ENCODE results near the gene HORMAD2. TPM values are rescaled to one million over a fixed set of nuclear protein-coding genes. Genes with fewer than 3 reads are reported as not detected.

The HORMAD2 gene
- total RNA-seq, 4 donors from 2014 or later, result not detected

DNA sequence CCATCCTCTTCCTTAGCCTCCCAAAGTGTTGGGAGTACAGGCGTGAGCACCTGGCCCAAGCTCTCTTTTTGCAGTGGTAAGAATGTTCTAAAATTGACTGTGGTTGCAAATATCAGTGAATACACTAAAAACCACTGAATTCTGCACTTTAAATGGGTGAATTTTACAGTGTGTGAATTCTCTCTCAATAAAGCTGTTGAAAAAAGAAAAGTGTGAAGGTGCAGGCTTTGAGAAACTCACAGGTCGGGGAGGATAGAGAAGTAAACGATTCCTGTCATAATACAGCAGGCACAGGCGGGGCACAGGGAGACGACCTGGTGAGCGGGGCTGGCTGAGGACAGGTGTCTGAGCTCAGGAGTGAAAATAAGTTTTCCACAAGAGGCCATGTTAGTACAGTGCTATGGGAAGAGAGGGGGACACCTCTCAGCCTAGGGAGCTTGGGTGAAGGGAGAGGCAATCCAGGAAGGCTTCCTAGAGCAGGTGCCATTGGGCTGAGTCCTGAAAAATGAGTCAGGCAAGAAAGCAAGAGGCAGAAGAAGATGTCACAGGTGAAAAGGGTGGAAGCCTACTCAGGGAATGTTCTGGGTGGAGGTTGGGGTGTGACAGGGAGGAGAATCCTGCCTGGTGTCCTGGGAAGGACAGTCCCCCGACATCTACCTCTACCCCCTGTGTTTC lies 140.2 kb downstream of the HORMAD2 start:
- in situ Hi-C loops (cut with MboI; ENCODE audit: low sequenced_read_pairs in 4 of 4), result no loop called here
- H3K27me3 ChIP-seq, result peaks cover 0 to 20% (median 15%) of the 10 kb centered on the region in 3 donors
- H3K4me1 ChIP-seq, result no peaks in the 10 kb centered on the region
- H3K4me3 ChIP-seq, result no peak overlapping the region
- H3K9me3 ChIP-seq, result no peaks in the 10 kb centered on the region
- H3K36me3 ChIP-seq, result no peaks in the 10 kb centered on the region
- TF ChIP-seq POLR2A (IDR thresholded peaks at IDR 0.05), result no peak
- TF ChIP-seq, protein P1, sequence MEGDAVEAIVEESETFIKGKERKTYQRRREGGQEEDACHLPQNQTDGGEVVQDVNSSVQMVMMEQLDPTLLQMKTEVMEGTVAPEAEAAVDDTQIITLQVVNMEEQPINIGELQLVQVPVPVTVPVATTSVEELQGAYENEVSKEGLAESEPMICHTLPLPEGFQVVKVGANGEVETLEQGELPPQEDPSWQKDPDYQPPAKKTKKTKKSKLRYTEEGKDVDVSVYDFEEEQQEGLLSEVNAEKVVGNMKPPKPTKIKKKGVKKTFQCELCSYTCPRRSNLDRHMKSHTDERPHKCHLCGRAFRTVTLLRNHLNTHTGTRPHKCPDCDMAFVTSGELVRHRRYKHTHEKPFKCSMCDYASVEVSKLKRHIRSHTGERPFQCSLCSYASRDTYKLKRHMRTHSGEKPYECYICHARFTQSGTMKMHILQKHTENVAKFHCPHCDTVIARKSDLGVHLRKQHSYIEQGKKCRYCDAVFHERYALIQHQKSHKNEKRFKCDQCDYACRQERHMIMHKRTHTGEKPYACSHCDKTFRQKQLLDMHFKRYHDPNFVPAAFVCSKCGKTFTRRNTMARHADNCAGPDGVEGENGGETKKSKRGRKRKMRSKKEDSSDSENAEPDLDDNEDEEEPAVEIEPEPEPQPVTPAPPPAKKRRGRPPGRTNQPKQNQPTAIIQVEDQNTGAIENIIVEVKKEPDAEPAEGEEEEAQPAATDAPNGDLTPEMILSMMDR (IDR thresholded peaks at IDR 0.05 in 4 of 5, conservative IDR thresholded peaks at IDR 0.05 in 1 of 5), result no peak
- intact Hi-C loops (cut with DNase I; ENCODE audit: low total_unique reads), result no loop called here
- ATAC-seq (no peak), DNase-seq (no peak)
- no peak overlapping the region for H3K27ac ChIP-seq

DNA sequence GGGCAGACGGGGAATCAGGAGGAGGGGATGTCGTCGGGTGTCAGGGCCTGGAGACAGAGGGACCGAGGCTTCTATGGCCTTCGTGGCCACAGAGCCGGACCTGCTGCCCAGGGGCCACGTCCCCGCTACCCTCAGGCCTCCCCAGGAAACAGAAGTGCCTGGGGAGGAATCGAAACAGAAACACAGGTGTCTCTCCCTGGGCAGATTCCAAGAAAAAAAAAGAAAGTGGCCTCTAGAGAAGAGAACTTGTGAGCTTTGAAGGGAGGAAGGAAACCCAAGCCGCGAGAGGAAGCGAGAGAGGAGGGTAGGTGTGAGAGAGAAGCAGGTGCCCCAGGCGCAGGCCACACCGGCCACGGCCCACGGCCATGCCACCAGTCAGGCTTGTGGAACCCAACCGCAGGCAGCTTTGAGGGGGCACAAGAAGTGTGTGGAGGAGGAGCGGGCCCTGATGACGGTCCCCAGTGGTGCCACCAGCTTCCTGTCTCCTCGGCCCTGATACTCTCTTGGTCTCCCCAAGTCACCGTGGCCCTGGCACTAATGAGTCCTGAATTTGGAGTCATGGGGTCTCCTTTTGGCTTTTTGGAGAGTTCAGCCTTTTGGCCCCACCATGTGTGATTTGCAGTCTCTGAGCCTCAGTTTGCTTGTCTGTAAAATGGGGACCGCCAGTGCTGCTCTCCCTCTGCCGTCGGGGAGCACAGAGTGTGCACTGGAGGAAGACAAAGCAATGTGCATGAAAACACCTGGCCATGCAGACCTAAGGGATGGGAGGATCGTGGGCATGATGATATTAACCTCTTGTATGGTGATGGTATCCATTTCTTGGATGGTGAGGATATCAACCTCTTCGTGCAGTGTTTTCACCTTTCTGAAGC lies 141.1 kb downstream of the HORMAD2 start:
- intact Hi-C loops (cut with DNase I; ENCODE audit: low total_unique reads), result no loop called here
- no peak for ATAC-seq
- DNase-seq, result no peak
- no peak for TF ChIP-seq POLR2A (IDR thresholded peaks at IDR 0.05)
- TF ChIP-seq, protein P1 (IDR thresholded peaks at IDR 0.05 in 4 of 5, conservative IDR thresholded peaks at IDR 0.05 in 1 of 5), result no peak
- no peaks in the 10 kb centered on the region for H3K9me3 ChIP-seq
- no peak overlapping the region for H3K4me3 ChIP-seq
- H3K36me3 ChIP-seq, result no peaks in the 10 kb centered on the region
- in situ Hi-C loops (cut with MboI; ENCODE audit: low sequenced_read_pairs in 4 of 4), result no loop called here
- peaks cover 0 to 19% (median 15%) of the 10 kb centered on the region in 3 donors for H3K27me3 ChIP-seq
- H3K27ac ChIP-seq, result no peak overlapping the region
- H3K4me1 ChIP-seq, result no peaks in the 10 kb centered on the region

DNA sequence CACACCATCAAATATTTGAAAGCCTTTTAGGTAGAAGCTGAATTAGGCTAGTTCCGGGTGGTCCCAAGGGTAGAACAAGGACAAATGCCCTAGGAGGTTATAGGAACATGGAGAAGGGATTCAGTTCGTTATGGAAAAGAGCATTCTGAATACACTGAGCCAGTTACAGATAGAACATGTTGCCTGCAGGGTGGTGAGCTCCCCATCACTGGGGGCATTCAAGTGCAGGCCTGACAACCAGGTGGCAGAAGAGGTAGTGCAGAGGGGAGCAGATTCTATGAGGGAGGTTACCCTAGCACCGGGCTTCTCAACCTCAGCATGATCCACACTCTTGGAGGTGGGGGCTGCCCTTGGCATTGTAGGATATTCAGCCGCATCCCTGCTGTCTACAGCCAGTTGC lies 142.1 kb downstream of the HORMAD2 start:
- H3K27me3 ChIP-seq, result peaks cover 0 to 19% (median 15%) of the 10 kb centered on the region in 3 donors
- in situ Hi-C loops (cut with MboI; ENCODE audit: low sequenced_read_pairs in 4 of 4), result no loop called here
- H3K4me1 ChIP-seq, result no peaks in the 10 kb centered on the region
- no peaks in the 10 kb centered on the region for H3K36me3 ChIP-seq
- no peak overlapping the region for H3K27ac ChIP-seq
- intact Hi-C loops (cut with DNase I; ENCODE audit: low total_unique reads), result no loop called here
- TF ChIP-seq POLR2A (IDR thresholded peaks at IDR 0.05), result no peak
- TF ChIP-seq, protein P1 (IDR thresholded peaks at IDR 0.05 in 4 of 5, conservative IDR thresholded peaks at IDR 0.05 in 1 of 5), result no peak
- DNase-seq (no peak), ATAC-seq (no peak)
- H3K9me3 ChIP-seq, result no peaks in the 10 kb centered on the region
- no peak overlapping the region for H3K4me3 ChIP-seq

GRCh38 chr22:30223303-30223702 lies 143.0 kb downstream of the HORMAD2 start:
- H3K4me1 ChIP-seq, result no peaks in the 10 kb centered on the region
- no peaks in the 10 kb centered on the region for H3K9me3 ChIP-seq
- intact Hi-C loops (cut with DNase I; ENCODE audit: low total_unique reads) (no loop called here), in situ Hi-C loops (cut with MboI; ENCODE audit: low sequenced_read_pairs in 4 of 4) (no loop called here)
- peaks cover 0 to 19% (median 15%) of the 10 kb centered on the region in 3 donors for H3K27me3 ChIP-seq
- no peak overlapping the region for H3K27ac ChIP-seq
- TF ChIP-seq, protein P1 (IDR thresholded peaks at IDR 0.05 in 4 of 5, conservative IDR thresholded peaks at IDR 0.05 in 1 of 5), result no peak
- TF ChIP-seq POLR2A (IDR thresholded peaks at IDR 0.05), result no peak
- no peak for ATAC-seq
- H3K36me3 ChIP-seq, result no peaks in the 10 kb centered on the region
- H3K4me3 ChIP-seq, result no peak overlapping the region
- no peak for DNase-seq

All from gastrocnemius medialis (tissue), 4 donors.